NCI-H128 (cell line): ENCODE data around the gene DAB2.
"Not testable (repeated sequence)": the region's sequence is repeated elsewhere in the genome, so short reads cannot be mapped to it uniquely, and the experiment has no call there.

Experiments used
- DNase-seq: peaks from one replicate; lab custom pipeline; 2025; ENCODE audit not compliant: unreplicated experiment; lab: John Stamatoyannopoulos, UW

Gene DAB2

GRCh38 chr5:39422728-39423285 is 2.0 kb downstream of the DAB2 start:
- no peak for DNase-seq

- DNase-seq, result no peak
Observed at GRCh38 chr5:39422036-39422606, 2.7 kb downstream of the DAB2 start.

- DNase-seq, result no peak
Observed at GRCh38 chr5:39420482-39421145, 4.2 kb downstream of the DAB2 start.

GRCh38 chr5:39419796-39420195 is 5.0 kb downstream of the DAB2 start:
- no peak for DNase-seq

- no peak for DNase-seq
Observed at GRCh38 chr5:39417979-39418378, 6.8 kb downstream of the DAB2 start.

GRCh38 chr5:39415201-39415600 is 9.6 kb downstream of the DAB2 start:
- no peak for DNase-seq

- no peak for DNase-seq
Observed at GRCh38 chr5:39414426-39414825, 10.4 kb downstream of the DAB2 start.

GRCh38 chr5:39413771-39414170 is 11.0 kb downstream of the DAB2 start:
- no peak for DNase-seq

- no peak for DNase-seq
Observed at GRCh38 chr5:39412721-39413394, 11.9 kb downstream of the DAB2 start.

GRCh38 chr5:39411985-39412384 is 12.8 kb downstream of the DAB2 start:
- no peak for DNase-seq

- DNase-seq, result no peak
Observed at GRCh38 chr5:39411061-39411460, 13.7 kb downstream of the DAB2 start.

GRCh38 chr5:39409033-39409432 is 15.7 kb downstream of the DAB2 start:
- DNase-seq, result no peak

- DNase-seq, result no peak
Observed at GRCh38 chr5:39405083-39405843, 19.5 kb downstream of the DAB2 start.

GRCh38 chr5:39403761-39404160 is 21.0 kb downstream of the DAB2 start:
- not testable (repeated sequence) for DNase-seq

- DNase-seq, result not testable (repeated sequence)
Observed at GRCh38 chr5:39402140-39402539, 22.6 kb downstream of the DAB2 start.

GRCh38 chr5:39400713-39401578 is 23.8 kb downstream of the DAB2 start:
- no peak for DNase-seq

- DNase-seq, result no peak
Observed at GRCh38 chr5:39399135-39400036, 25.4 kb downstream of the DAB2 start.

- no peak for DNase-seq
Observed at GRCh38 chr5:39396843-39397242, 27.9 kb downstream of the DAB2 start.

GRCh38 chr5:39395521-39395920 is 29.3 kb downstream of the DAB2 start:
- DNase-seq, result no peak
